Lower lobe of right lung (tissue), 2 donors: ENCODE results near the gene CCL19. TPM values are rescaled to one million over a fixed set of nuclear protein-coding genes. Genes with fewer than 3 reads are reported as not detected.

Experiments used
- ATAC-seq, 2 donors: fragments of 200-7000 bp; cut with Tn5 transposase; one replicate each; pipeline ENCODE4 v1.9.1; 2020 to 2022; ENCODE audit warnings: mild to moderate bottlenecking in 2 of 2, moderate library complexity in 2 of 2
- DNase-seq: peaks from one replicate; pipeline ENCODE4 v3.0.0-alpha.2; 2020
- H3K27ac ChIP-seq: fragments of 200-600 bp; one replicate; pipeline ENCODE4 v1.8.0; 2022
- H3K27me3 ChIP-seq: fragments of 200-600 bp; one replicate; pipeline ENCODE4 v1.8.0; 2022; ENCODE audit warnings: low read depth
- H3K36me3 ChIP-seq: fragments of 200-600 bp; one replicate; pipeline ENCODE4 v1.8.0; 2022; ENCODE audit warnings: mild to moderate bottlenecking
- H3K4me1 ChIP-seq: fragments of 200-600 bp; one replicate; pipeline ENCODE4 v1.8.0; 2022
- H3K4me3 ChIP-seq: fragments of 200-600 bp; one replicate; pipeline ENCODE4 v1.8.0; 2022; ENCODE audit warnings: mild to moderate bottlenecking
- H3K9me3 ChIP-seq: fragments of 200-600 bp; one replicate; pipeline ENCODE4 v1.8.0; 2022
- CTCF ChIP-seq: fragments of 200-600 bp; IDR thresholded peaks from one replicate; pipeline ENCODE4 v1.8.0; 2022; ENCODE audit warnings: antibody characterized with exemption, mild to moderate bottlenecking
- intact Hi-C: fragments of 100-400 bp; cut with DNase I; formaldehyde crosslinking; loops from one replicate; pipeline ENCODE4 v1.11.0; 2022
- total RNA-seq: library from RNA; stranded (reverse); fragmentation: NEBNext Ultra II Directional; extraction: Animal tissue kit (Norgen Biotek cat#: 25700); gene quantifications from one replicate; pipeline ENCODE4 v1.2.1, GENCODE V29; 2021
- donor health status: DM: no; HTN: yes; CAD: no; lungs with severe emphysema.

CCL19 gene
- total RNA-seq, 1 donor from 2014 or later = 2.4 TPM

- no peak for DNase-seq
- Histone ChIP-seq H3K4me1 (peaks cover 19% of the 10 kb centered on the region), H3K9me3 (no peaks in the 10 kb centered on the region), H3K27me3 (no peaks in the 10 kb centered on the region), H3K36me3 (peaks cover 23% of the 10 kb centered on the region), H3K4me3 (no peak overlapping the region), H3K27ac (no peak overlapping the region)
- no peak for ATAC-seq
- TF ChIP-seq CTCF = no peak
- intact Hi-C loops = no loop called here
Measured at GRCh38 chr9:34658461-34658860, 32.6 kb downstream of the CCL19 start.

GRCh38 chr9:34656992-34657391, 34.1 kb downstream of the CCL19 start:
- Histone ChIP-seq H3K4me3 (no peak overlapping the region), H3K27me3 (no peaks in the 10 kb centered on the region), H3K27ac (no peak overlapping the region), H3K9me3 (no peaks in the 10 kb centered on the region), H3K4me1 (peaks cover 32% of the 10 kb centered on the region), H3K36me3 (peaks cover 18% of the 10 kb centered on the region)
- DNase-seq (no peak), ATAC-seq (no peak)
- no peak for TF ChIP-seq CTCF
- intact Hi-C loops = no loop called here

- Histone ChIP-seq H3K36me3 (peaks cover 16% of the 10 kb centered on the region), H3K27me3 (no peaks in the 10 kb centered on the region), H3K9me3 (no peaks in the 10 kb centered on the region), H3K4me1 (peaks cover 45% of the 10 kb centered on the region), H3K27ac (no peak overlapping the region), H3K4me3 (no peak overlapping the region)
- no peak for DNase-seq
- no peak for TF ChIP-seq CTCF
- ATAC-seq = no peak
- intact Hi-C loops = no loop called here
Measured at GRCh38 chr9:34655394-34655793, 35.7 kb downstream of the CCL19 start.

- peaks cover 45% of the 10 kb centered on the region for H3K4me1 ChIP-seq
- intact Hi-C loops = no loop called here
Measured at GRCh38 chr9:34654323-34655051, 36.6 kb downstream of the CCL19 start.

More at GRCh38 chr9:34654323-34655051, 36.6 kb downstream of the CCL19 start:
- Histone ChIP-seq H3K27me3 (no peaks in the 10 kb centered on the region), H3K36me3 (peaks cover 16% of the 10 kb centered on the region), H3K27ac (peak overlapping the region; percentile 46), H3K4me3 (no peak overlapping the region), H3K9me3 (no peaks in the 10 kb centered on the region)
- no peak for TF ChIP-seq CTCF
- DNase-seq (no peak), ATAC-seq (peak in 1 of 2 donors; percentile 28)
